T-helper 9 cell (primary cell): Measurements from ENCODE around the gene ASRGL1.

Experiments used
- DNase-seq: peaks from one replicate; pipeline ENCODE4 v3.0.0-alpha.2; 2020

ASRGL1 gene

DNA sequence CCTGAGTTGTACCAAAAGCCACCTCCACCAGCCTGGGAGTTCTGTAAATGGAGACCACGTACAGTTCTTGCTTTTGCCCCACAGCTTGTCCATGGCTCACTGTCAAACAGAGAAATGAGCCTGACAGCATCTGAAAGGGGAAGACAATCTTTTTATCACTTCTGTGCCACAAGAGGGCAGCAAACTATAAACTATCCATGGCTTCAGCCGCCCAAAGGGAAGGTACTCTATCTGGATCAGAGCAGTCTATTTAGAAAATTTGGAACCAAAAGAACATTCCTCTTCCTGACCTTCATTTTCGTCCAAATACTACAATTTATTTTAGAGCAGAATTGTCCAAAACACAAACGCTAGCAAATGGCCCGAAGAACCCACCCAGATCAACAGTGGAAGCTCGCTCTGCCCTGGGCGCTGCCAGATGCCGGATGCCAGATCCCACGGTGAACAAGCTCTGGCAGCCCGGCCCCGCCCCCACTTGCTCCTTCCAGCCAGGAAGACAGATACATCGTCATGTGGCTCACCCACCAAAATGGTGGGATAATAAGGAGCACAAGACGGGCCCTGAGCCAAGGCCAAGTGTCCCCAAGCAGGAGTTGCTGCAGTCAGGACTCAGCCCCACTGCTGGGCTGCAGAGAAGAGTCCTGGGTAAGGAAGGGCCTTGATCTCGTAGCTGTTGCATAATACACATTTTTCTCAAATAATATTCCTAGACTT, 57.7 kb downstream of the ASRGL1 start:
- DNase-seq: peak; percentile 10

DNA sequence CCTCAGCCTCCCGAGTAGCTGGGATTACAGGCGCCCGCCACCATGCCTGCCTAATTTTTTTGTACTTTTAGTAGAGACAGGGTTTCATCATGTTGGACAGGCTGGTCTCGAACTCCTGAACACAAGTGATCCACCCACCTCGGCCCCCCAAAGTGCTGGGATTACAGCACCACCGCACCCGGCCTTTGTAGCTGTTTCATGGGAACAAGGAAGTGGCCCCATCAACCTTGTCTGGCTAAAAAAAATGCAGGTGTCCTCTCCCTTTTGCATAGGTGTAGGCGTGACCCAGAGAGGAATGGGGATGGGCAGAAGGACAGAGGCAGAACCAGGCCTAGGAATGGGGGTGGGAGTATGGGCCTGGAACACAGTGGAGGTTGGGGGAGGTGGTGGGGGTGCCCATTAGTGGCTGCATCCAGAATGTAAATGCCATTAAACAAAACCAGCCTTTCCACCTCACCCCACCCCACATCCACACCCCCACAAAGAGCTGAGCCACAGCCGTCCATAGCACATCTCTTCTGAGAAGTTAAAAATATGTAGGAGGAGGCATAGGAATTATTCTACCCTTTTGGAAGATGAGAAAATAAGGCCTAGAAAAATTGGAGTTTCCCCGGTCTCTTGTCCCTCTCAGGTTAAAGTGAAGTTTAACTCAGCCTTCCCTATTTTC, 58.8 kb downstream of the ASRGL1 start:
- no peak for DNase-seq

DNA sequence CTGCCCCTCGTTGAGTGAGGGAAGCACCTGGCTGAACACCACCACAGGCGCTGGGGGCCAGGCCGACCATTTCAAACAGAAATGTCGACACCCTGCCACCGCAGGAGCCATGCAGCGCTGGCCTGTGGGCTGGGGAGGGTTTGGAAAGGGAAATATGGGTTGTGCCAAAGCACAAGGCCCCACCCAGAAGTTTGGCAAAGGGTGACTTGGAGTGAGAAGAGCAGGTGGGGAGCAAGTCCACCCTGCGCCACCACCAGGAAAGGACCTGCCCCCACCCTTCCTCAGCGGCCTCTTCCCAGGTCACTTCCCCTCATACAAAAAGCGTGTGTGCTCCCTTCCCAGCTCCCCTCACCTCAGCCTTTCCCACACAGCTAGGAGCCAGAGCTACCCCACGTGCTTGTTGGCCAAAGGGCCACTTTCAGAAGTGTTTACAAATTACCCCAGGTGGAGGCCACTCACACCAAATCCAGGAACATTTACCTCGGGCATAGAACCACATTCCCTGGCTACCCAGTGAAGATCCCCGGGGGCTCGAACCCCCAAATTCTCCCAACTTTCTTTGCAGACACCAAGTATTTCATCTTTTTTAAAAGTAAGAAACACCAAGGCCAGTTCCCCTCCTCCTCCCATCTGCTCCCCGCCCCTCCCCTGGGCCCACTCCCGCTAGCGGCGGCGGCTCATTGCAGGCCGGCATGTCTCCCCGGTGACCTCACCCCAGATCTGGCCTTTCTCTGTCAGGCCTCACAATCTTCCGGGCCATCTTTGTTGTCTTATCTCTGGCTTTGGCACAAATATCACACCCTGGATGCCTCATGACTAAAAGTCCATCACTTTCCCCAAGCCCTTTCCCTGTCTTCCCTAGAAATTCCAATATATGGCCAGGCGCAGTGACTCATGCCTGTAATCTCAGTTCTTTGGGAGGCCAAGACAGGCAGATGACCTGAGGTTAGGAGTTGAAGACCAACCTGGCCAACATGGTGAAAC, 61.1 kb downstream of the ASRGL1 start:
- no peak for DNase-seq

DNA sequence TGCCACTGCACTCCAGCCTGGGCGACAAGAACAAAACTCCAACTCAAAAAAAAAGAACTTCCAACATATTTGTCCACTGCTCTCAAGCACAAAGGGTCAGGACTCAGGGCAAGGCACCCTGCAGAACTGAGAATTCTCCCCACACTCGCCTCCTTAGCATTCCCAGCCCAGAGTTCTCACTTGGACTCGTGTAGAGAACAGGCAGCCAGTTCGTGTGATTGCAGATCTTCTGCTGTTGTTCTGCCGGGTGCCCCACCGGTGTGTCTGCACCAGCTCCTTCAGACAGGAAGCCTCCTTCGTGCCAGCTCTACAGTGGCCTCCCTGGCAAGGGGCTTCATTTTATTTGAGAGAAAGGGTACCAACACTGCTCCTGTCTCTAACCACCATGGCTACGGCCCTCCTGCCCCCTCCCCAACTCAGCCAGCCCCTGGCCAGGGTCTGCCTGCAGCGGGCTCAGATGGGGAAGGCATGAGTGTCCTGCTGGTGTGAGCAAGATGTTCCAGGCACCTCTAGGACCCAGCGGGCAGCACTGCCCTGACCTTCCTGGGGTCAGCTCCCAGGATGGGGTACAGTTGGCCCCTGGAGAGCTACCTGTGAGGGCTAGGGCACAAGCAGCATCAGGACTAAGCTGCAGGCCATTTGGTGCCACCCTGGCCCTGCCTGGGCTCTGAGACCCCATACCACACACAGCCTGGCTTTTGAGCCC, 62.1 kb downstream of the ASRGL1 start:
- no peak for DNase-seq

DNA sequence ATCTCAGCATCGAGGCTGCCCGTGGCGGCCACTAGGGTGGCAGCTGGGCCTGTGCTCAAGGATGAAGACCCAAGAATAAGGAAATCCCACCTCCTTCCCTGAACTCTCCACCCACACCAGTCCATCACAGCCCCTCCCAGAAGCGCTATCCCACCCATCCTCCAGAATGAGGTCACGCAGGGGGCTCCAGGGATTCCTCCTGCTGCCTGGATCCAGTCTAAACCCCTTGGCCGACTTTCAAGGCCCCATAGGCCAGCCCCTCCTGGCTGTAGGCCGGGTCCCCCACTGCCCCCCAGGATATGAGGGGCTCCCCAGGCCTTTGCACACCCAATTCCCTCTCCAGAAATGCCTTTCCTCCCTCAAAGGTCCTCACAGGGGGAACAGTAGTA, 62.6 kb downstream of the ASRGL1 start:
- no peak for DNase-seq

DNA sequence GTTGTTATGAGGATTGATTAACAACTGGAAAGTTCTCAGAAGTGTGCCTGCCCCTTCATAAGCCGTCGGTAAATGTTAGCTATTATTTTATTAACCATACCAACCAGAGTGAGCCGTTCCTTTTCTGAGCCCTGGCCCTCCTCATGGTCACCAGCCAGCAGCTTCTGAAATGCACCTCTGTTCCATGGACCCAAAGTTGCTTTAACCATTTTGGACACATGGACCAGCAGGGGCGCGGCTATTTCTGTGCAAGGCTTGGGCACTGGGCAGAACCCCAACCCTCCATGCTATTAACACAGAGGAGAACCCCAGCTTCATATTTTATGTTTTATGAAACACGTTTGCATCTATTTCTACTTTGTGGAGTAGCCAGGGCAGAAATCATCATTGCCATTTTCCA, 63.0 kb downstream of the ASRGL1 start:
- DNase-seq: no peak

DNA sequence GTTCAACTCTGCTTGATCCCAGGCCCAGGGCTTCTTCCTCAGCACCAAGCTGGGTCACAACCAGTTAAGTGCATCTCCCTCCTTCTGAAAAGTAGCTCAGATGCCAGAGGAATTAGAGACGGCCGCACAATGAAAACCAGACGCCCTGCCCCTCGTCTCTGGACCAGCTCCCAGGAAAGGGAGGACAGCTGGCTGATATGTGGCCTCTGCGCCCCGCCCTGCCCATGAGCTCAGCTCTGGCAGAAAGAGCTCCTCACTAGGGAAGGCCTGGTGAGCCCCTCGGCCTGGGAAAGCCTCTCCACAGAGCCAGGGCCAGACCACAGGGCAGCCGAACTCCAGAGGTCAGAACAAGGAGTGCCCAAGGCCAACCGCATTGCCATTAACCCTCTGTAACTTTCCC, 63.5 kb downstream of the ASRGL1 start:
- DNase-seq: no peak

DNA sequence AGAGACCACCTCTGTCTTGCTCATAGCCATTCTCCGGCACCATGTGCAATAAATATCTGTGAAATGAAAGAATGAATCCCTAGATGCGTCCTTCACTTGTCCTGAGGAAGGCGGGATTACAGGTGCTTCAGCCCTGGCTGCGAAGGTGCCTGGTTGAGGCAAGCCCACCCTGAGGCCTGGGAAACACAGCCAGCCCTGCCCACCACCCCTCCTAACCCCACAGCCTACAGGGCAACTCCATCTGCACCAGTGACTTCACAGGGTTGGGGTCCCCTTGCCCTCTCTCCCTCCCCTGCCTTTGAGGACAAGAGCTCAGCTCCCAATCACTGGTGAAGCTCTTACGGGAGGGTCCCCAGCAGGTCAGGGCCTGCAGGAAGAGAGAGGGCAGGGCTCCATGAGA, 64.1 kb downstream of the ASRGL1 start:
- no peak for DNase-seq

DNA sequence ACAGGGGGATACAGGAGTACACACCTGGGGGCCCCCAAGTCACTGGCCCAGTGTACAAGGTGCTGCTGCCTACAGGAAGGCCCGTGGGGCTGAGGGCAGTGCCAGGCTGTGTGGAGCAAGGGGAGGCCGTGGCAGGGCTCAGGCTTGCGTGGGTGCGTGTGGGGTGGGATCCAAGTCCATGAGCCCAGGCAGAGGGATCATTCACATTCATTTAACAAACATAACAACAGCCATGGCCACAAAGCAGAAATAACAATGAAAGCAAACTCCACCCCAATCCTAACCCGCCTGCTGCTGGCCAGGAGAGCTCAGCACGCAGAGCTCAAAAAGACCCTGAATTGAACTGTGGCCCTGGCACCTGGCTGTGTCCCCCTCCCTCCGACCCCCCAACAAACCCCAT, 64.6 kb downstream of the ASRGL1 start:
- no peak for DNase-seq

DNA sequence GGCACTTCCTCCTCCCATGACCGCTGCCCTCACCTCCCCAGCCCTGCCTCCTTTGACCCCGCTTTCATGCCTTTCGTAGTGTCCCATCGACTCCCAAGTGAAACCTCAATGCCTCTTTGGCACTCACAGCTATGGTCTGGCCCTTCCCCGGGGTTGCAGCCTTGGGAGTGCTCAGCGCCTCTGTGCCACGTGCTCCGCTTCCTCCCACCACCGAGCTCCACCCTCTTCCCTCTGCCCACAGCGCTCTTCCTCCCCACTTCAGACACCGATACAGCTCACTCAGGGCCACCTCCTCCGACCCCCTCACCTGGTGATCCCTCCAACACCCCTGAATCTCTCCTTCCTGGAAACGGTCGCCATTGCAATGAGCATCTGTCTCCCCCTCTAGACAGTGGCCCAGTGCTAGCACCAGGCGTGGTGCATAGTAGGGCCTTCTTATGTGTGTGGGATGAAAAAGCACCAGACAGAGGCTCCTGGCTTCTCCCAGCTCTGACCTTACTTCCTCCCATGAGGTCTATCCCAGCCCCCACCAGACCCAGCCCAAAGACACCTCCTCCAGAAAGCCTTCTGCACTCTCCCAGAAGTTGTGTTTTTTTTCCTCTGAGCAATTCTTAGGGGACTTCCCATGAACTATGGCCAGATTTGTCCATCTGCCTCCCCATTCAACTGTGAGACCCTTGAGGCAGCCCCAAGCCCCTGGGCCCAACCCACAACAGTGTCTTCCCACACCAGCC, 65.1 kb downstream of the ASRGL1 start:
- peak; percentile 31 for DNase-seq

DNA sequence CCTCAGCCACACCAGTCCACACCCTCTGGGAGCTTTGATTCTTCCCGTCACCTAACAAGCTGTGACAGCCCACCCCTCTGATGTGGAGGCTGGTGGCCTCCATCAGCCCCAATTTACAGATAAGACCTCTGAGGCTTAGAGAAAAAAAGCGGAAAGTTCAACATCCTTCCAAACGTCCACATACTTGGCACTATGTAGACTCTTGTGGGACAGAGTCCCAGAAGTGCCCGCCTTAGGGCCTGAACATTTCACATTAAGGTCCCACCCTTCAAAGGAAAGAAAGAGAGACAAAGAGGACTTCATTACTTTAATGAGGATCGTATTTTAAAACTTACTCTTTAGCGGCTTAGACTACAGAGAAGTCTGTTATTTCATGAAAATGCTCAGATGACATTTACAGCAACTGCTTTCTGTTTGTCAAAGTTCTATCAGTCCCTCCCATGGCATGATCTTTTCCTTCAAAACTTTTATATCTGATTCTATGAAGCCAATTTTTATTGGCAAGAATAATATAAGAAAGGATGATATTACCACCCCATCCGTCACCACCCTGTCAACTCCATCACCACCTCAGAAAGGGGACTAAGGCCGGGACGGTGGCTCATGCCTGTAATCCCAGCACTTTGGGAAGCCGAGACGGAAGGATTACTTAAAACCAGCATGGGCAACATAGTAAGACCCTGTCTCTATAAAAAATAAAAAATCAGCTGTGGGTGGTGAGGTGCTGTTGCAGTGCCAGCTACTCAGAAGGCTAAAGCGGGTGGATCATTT, 65.9 kb downstream of the ASRGL1 start:
- DNase-seq: no peak

DNA sequence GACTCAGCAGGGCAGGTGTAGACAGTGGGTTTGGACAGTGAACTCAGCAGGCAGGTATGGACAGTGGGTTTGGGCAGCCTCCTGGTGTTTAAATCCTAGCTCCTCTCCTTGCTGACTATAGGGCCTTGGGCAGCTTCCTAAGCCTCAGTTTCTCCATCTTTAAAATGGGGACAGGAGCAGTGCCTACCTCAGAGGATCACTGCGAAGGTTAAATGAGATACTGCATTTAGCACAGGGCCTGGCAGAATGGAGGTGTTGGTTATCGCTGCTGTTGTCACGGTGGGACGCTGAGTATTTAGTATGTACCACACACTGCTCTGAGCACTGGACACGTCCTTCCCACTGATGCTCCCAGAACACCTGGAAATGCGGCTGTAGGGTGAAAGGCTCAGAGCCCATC, 67.2 kb downstream of the ASRGL1 start:
- DNase-seq: no peak

DNA sequence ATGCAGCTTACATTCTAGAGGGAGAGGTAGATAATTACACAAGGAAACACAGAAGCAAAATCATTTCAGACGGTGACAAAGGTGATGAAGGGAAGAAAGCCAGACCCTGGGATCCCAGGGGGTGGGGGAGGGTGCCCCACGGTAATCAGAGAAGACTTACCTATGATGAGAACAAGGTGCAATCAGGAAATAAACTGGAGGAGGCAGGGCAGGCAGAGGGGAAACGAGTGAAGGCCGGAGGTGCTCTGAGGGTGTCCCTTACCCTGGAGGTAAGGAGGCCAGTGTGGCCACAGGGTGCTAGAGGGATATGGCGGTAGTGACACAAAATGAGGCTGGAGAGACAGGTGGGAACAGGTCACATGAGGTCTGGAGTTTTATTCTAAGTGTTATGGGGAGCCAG, 67.7 kb downstream of the ASRGL1 start:
- no peak for DNase-seq

DNA sequence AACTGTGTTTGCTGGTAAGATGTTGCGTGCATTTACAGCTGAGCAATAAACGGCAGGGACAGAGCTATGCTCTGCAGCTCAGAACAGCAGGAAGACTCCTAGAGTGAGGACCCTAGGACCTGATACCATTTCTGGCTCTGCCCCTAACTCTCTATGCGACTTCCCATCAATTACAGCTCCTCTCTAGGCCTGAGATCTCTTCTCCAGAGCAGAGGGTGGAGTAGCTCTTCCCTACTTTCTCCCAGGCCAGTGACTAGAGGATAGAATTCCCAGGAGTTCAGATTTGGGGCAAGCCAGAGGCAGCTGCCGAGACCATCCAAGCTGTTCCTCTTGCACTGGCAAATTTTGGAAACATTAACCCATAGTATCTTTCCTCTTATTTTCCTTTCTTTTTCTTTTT, 68.8 kb downstream of the ASRGL1 start:
- no peak for DNase-seq

DNA sequence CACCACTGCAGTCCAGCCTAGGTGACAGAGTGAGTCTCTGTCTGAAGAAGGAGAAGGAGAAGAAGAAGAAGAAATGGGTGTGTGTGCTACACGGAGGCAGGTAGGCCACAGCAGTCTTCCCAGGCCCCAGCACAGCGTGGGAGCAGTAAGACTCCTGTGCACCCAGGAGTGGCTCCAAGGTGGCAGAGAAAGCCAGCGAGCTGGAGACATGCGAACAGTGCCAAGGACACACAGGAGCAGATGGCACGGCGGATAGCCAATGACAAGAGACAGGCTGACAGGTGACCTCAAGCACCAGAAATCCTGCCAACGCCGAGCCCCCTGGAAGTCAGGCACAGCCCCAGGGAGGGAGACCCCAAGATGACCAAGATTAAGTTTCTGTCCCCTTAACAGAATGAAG, 72.6 kb downstream of the ASRGL1 start:
- DNase-seq: no peak

DNA sequence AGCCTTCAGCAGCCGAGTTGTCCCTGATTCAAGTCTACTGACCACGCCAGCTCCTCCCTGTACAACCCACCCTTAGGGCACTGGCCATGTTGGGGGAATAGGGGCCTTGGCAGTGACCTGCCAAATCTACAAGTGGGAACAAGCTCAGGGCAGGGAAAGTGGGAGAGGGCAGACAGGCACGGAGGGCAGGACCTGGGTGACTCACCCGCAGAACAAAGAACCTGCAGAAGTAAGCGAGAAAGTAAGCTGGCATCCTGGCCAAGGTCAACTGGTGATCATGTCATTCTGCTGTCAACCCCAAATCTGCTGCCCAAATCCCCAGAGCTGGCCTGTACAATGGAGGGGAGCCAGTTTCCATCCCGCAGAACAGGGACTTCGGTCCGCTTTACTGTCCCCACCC, 73.7 kb downstream of the ASRGL1 start:
- no peak for DNase-seq

DNA sequence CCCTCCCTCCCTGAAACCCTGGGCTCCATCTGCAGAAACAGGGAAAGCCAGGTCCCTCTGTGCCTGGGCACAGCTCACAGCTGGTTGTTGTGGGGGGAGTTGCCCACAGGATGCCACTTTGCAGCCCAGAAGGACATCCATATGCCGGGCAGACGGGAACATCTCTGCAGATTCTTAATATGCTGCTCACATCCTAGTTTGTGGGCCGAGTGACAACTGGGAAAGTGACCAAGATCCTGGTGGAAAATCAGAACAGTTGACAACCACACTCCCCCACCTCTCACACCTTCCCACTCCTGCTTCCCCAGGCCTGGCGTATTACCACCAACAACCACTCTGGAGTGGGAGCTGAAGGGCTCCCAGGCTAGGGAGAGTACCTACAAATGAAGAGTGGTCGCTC, 74.3 kb downstream of the ASRGL1 start:
- no peak for DNase-seq

DNA sequence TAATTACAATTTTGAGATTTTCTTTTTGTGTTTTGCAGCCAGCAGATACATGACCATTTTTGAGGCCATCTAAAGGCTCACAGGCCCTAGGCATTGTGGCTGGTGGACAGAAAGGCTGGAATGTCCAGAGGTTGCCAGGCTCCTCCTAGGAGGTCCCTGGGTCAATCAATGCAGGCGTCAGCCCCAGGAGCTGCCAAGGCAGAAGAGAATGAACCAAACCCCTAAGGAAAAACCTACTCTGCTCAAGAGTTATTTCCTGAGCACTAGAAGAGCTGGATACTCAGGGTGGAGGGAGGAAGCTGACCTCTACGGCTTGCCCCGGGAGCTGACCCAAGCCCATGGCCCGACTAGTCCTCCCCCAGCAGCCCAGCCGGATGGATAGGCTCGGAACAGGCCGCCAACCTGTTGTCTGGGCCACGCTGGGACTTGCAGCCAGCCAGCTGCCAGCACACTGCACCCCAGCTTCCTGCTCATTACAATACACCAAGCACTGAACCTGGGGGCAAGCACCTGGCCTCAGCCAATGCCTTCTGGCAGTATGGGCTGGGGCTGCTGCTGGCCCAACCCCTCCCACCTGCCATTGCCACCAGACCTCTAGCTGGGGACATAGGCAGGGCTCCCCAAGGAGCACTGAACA, 75.9 kb downstream of the ASRGL1 start:
- no peak for DNase-seq

DNA sequence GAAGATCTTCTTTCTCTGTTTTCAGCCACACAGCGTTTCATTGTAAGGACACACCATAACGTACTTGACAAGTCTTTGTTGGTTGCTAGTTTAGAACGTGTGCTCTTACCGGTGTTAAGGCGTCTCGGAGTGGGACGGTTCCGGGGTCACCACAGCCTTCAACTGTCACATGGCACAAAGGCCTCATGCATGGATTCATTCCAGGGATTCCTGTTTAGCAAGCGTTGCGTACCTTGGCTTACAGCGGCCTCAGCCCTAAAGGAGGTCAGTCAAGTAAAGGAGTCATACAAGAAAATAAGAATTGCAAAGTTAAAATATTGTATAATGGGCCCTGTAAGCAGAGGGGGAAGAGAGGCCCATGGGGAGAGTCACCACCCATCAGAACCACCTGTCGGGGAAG, 79.3 kb downstream of the ASRGL1 start:
- DNase-seq: no peak

DNA sequence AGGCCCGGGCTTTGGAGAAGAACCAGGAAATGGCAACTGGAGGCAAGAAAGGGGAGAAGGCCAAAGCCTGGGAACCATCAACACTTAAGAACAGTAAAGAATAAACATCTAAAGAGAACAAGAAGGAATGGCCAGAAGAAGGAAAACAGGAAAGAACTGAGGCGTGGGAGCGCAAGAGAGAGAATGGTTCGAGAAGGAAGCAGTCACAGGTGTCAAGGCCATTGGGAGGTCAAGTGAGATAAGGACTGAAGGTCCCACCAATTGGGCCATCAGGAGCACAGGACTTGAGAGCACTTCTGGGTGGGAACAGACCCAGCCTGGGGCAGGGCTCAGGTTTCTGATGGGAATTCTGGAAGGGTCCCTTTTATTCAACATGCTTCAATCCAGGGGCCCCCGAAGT, 80.9 kb downstream of the ASRGL1 start:
- no peak for DNase-seq

DNA sequence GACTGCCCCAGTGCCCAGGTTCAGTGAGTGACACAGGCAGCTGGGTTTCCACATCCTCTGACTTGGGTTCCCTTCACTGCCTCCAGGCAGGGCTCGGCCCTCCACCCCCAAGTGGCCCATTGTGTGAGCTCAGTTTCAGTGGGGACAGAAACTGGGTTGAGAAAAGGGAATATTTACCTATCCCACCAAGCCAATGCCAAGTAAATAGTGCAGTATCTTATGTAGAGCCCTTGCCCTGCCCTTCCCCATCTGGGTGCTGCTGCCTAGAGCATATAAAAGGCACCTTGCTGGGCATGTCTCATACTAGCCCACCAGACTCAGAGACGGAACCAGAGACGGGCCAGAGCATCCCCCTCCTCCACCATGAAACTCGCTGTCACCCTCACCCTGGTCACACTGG, 81.5 kb downstream of the ASRGL1 start, which contains the start of gene SCGB1A1:
Gene SCGB1A1 (plus strand): TSS at position 301 of the 400 bp plus-strand sequence. CDS start 63 bp downstream, at position 364.
- DNase-seq: no peak
